HepG2 (cell line): ENCODE measurements around the gene ZNF814. TPM values are rescaled to one million over a fixed set of nuclear protein-coding genes. Genes with fewer than 3 reads are reported as not detected.
"Not testable (repeated sequence)": the region's sequence is repeated elsewhere in the genome, so short reads cannot be mapped to it uniquely, and the experiment has no call there.

ENCODE experiments used
- ATAC-seq: fragments of 200-7000 bp; cut with Tn5 transposase; 3 replicates; pipeline ENCODE4 v1.9.1; 2020; ENCODE audit warnings: mild to moderate bottlenecking, moderate library complexity
- BruUV-seq: library from RNA; stranded (reverse); fragments of 400-500 nt; replicated peaks from 2 replicates; lab custom pipeline; 2021; lab: Mats Ljungman, UMichigan
- CTCF ChIA-PET: fragments of 300-600 bp; formaldehyde crosslinking; extraction: SDS; loops from one replicate; lab custom pipeline; 2021; ENCODE audit warnings: low total read pairs, inconsistent platforms, low intra/inter-chr PET ratio; lab: Yijun Ruan, JAX
- POLR2A ChIA-PET: fragments of 350-600 bp; sonication (Branson Sonifier 250); formaldehyde crosslinking; loops from one replicate; lab custom pipeline; 2020; ENCODE audit warnings: antibody characterized with exemption, inconsistent platforms; lab: Yijun Ruan, JAX
- DNase-seq: peaks from one replicate; pipeline ENCODE4 v3.0.0-alpha.2; 2015; ENCODE audit warnings: low spot score
- FAIRE-seq: peaks from 3 replicates; lab custom pipeline; 2011; peaks lifted over from hg19 to GRCh38; lab: Jason Lieb, UNC
- H2AFZ ChIP-seq: one replicate; pipeline ENCODE4 v1.6.1; 2011; ENCODE audit warnings: low read length, inconsistent platforms
- H3K27ac ChIP-seq: fragments of 300-600 bp; 3 replicates; pipeline ENCODE4 v1.8.0; 2011; ENCODE audit warnings: mixed run types, mild to moderate bottlenecking, mixed read lengths, low read length, inconsistent platforms; ENCODE audit not compliant: insufficient read depth; ENCODE audit errors: extremely low read length
- H3K27me3 ChIP-seq, 2 experiments: fragments of 200-600 bp in 1 of 2; 2 replicates in 1 of 2; 3 replicates in 1 of 2; pipeline versions ENCODE4 v1.6.0 to v1.8.0; 2011; ENCODE audit warnings: low read length in 2 of 2, mild to moderate bottlenecking in 2 of 2, moderate library complexity in 2 of 2, inconsistent platforms in 1 of 2; ENCODE audit not compliant: insufficient read depth in 2 of 2, control insufficient read depth in 1 of 2
- H3K36me3 ChIP-seq, 2 experiments: fragments of 200-600 bp in 1 of 2; replicated peaks in 1 of 2; 2 replicates in 1 of 2; 3 replicates in 1 of 2; pipeline versions ENCODE4 v1.5.1 to v1.8.0; 2011; ENCODE audit warnings: low read length in 2 of 2, inconsistent platforms in 1 of 2; ENCODE audit not compliant: insufficient read depth in 2 of 2, control insufficient read depth in 1 of 2
- H3K4me1 ChIP-seq: 2 replicates; pipeline ENCODE4 v1.5.1; 2012; ENCODE audit warnings: low read length, inconsistent platforms; ENCODE audit not compliant: insufficient read depth
- H3K4me2 ChIP-seq: 2 replicates; pipeline ENCODE4 v1.6.0; 2011; ENCODE audit warnings: low read depth, low read length, inconsistent platforms
- H3K4me3 ChIP-seq, 3 experiments: fragments of 200-600 bp in 1 of 3; sonication (generic), shearing (Covaris generic) in 1 of 3; replicated peaks in 1 of 3; 2 replicates each; pipeline ENCODE4 v1.5.1; 2011 to 2016; ENCODE audit warnings: low read length in 3 of 3, inconsistent platforms in 2 of 3, low read depth in 2 of 3, mild to moderate bottlenecking in 2 of 3, control low read depth in 1 of 3, mixed read lengths in 1 of 3; ENCODE audit not compliant: insufficient read depth in 1 of 3
- H3K79me2 ChIP-seq: one replicate; pipeline ENCODE4 v1.6.1; 2011; ENCODE audit warnings: low read length, inconsistent platforms; ENCODE audit not compliant: insufficient read depth
- H3K9ac ChIP-seq: 2 replicates; pipeline ENCODE4 v1.6.0; 2011; ENCODE audit warnings: mild to moderate bottlenecking, low read depth, low read length, inconsistent platforms; ENCODE audit not compliant: insufficient read depth
- H3K9me3 ChIP-seq: 2 replicates; pipeline ENCODE4 v1.5.1; 2012; ENCODE audit warnings: mild to moderate bottlenecking, low read length
- H4K20me1 ChIP-seq: 2 replicates; pipeline ENCODE4 v1.6.0; 2011; ENCODE audit warnings: inconsistent platforms, mild to moderate bottlenecking, low read length, moderate library complexity; ENCODE audit not compliant: insufficient read depth
- ZFX ChIP-seq: sonication (generic); formaldehyde crosslinking; IDR thresholded peaks from 2 replicates; pipeline ENCODE4 v1.4.0; 2020; ENCODE audit warnings: mild to moderate bottlenecking, low read depth, missing genetic modification reagents, moderate library complexity
- WGBS: methylation state at CpG from one replicate; pipeline ENCODE4 v1.1.6; 2017; ENCODE audit warnings: low lambda C conversion rate; 5-methylcytosine and 5-hydroxymethylcytosine counted together
- in situ Hi-C: cut with HindIII; loops from 2 replicates; pipeline ENCODE4 v1.10.0; 2017; ENCODE audit warnings: low pct_unique_long_range_greater_than_20kb; ENCODE audit not compliant: extremely low pct_ligation_motif_present
- intact Hi-C: fragments of 100-400 bp; cut with micrococcal nuclease; formaldehyde crosslinking; loops from one replicate; pipeline ENCODE4 v1.10.0; 2022; ENCODE audit not compliant: unreplicated experiment
- polyA plus RNA-seq, 8 experiments: library from polyadenylated mRNA; depleted of rRNA in 3 of 8; stranded (reverse) in 7 of 8; unstranded in 1 of 8; fragments of >200 nt; fragmentation: Illumina TruSeq in 4 of 8; extraction: Trizol in 4 of 8; gene quantifications; 2 replicates each; pipeline versions ENCODE4 v1.2.1 to v1.2.3, GENCODE V29; 2011 to 2016; ENCODE audit warnings: low read depth in 4 of 8, missing spikeins in 1 of 8, mixed read lengths in 1 of 8; ENCODE audit not compliant: insufficient read depth in 1 of 8
- total RNA-seq, 5 experiments: library from RNA; depleted of rRNA; stranded (reverse); fragments of >200 nt; fragmentation: Illumina TruSeq; extraction: Trizol; gene quantifications; 2 replicates each; pipeline ENCODE4 v1.2.3, GENCODE V29; 2016; ENCODE audit warnings: low read depth in 1 of 5

ZNF814 gene
- total and polyA plus RNA-seq, 2 of the 13 experiments (the other 11 are each of a cell fraction or from before 2014, with no cell fraction given) = 2.5 to 3.4 TPM

DNA sequence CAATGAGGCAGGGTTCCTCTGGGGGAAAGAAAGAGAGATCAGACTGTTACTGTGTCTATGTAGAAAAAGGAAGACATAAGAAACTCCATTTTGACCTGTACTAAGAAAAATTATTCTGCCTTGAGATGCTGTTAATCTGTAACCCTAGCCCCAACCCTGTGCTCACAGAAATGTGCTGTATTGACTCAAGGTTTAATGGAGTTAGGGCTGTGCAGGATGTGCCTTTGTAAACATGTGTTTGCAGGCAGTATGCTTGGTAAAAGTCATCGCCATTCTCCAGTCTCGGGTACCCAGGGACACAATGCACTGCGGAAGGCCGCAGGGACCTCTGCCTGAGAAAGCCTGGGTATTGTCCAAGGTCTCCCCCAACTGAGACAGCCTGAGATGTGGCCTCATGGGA, 65.2 kb downstream of the ZNF814 start (continued):
- peak; percentile 31; the same call in 1 of the 2 replicates for TF ChIP-seq ZFX

GRCh38 chr19:57823155-57823554, 65.7 kb downstream of the ZNF814 start:
- intact Hi-C loops = loop anchor here (10.0 kb wide), 1 partner anchor 332 kb away; the partner anchor contains the start of gene ZNF329
- H3K4me2 ChIP-seq = peak overlapping the region; percentile 52
- peaks cover 2 to 15% of the 10 kb centered on the region in 2 experiments; a peak in 2 of 5 replicates for H3K36me3 ChIP-seq
- H3K9ac ChIP-seq, BruUV-seq, H3K9me3 ChIP-seq, H3K4me3 ChIP-seq, in situ Hi-C loops, DNase-seq, FAIRE-seq, CTCF ChIA-PET, ATAC-seq, H2AFZ ChIP-seq, H3K27ac ChIP-seq, POLR2A ChIA-PET, H3K27me3 ChIP-seq: not testable (repeated sequence)
- peaks cover 63% of the 10 kb centered on the region for H3K4me1 ChIP-seq
- peaks cover 16% of the 10 kb centered on the region; the same call in 1 of the 2 replicates for H4K20me1 ChIP-seq
- peaks cover 75% of the 10 kb centered on the region for H3K79me2 ChIP-seq
- 74% methylated on average over 2 of the region's 2 CpGs for WGBS

- not testable (repeated sequence) for H3K27ac ChIP-seq, H3K4me2 ChIP-seq
Measured at GRCh38 chr19:57821501-57821900, 67.3 kb downstream of the ZNF814 start.

More at GRCh38 chr19:57821501-57821900, 67.3 kb downstream of the ZNF814 start:
- Histone ChIP-seq H3K79me2 (peaks cover 65% of the 10 kb centered on the region), H4K20me1 (peaks cover 16% of the 10 kb centered on the region; the same call in 1 of the 2 replicates), H3K36me3 (peaks cover 2 to 14% of the 10 kb centered on the region in 2 experiments; a peak in 2 of 5 replicates), H3K4me1 (peaks cover 55% of the 10 kb centered on the region)
- FAIRE-seq, in situ Hi-C loops, DNase-seq, H3K27me3 ChIP-seq, H3K4me3 ChIP-seq, BruUV-seq, ATAC-seq, H3K9me3 ChIP-seq, H3K9ac ChIP-seq, CTCF ChIA-PET, POLR2A ChIA-PET, H2AFZ ChIP-seq: not testable (repeated sequence)
- 97% methylated on average over 2 of the region's 3 CpGs for WGBS
- intact Hi-C loops = loop anchor here (10.0 kb wide), 1 partner anchor 333 kb away; the partner anchor contains the start of gene ZNF329
